ENCODE measurements around the gene LONP2.
"Not testable (repeated sequence)": the region's sequence is repeated elsewhere in the genome, so short reads cannot be mapped to it uniquely, and the experiment has no call there.

The LONP2 gene

GRCh38 chr16:48236286-48236685 is 7.8 kb upstream of the LONP2 start:
- no peak for DNase-seq (ENCODE audit: low spot score)

DNA sequence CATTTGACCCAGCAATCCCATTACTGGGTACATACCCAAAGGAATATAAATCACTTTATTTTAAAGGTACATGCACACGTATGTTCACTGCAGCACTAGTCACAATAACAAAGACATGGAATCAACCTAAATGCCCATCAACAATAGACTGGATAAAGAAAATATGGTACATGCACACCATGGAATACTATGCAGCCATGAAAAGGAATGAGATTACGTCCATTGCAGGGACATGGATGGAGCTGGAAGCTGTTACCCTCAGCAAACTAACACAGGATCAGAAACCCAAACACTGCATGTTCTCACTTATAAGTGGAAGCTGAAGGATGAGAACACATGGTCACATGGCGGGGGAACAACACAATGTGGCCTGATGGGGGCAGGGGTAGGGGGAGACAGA is 4.0 kb upstream of the LONP2 start:
- not testable (repeated sequence) for DNase-seq (ENCODE audit: low spot score)

GRCh38 chr16:48244863-48245195 is 729 bp downstream of the LONP2 start:
- DNase-seq (ENCODE audit: low spot score), result no peak

- DNase-seq (ENCODE audit: low spot score), result no peak
Observed at GRCh38 chr16:48246066-48246465, 2.0 kb downstream of the LONP2 start.

DNA sequence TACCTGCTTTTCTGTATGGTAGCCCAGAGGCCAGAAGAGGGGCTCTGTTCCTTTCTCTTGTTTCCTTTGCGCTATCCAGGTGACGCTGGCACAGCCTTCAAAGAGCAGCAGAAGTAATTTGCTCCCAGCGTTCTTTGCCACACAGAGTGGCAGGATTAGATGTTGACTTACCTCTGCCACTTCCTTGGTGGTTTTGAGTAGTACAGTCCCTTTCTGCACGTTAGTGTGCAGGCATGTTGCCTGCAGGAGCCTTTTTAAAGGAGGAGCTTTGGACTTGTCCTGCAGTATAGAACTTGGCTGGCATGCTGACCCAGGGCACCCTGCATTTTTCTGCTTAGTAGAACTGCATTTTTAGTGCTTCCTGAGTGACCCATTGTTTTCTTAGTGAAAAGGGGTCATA is 3.2 kb downstream of the LONP2 start, which contains the start of gene ABCC11:
Gene ABCC11, minus strand, starts transcription at position 229 of the 400 bp plus-strand sequence. CDS start 15,618 bp downstream, outside the sequence.
- no peak for DNase-seq (ENCODE audit: low spot score)

GRCh38 chr16:48250520-48251278 is 6.6 kb downstream of the LONP2 start:
- no peak for DNase-seq (ENCODE audit: low spot score)

DNA sequence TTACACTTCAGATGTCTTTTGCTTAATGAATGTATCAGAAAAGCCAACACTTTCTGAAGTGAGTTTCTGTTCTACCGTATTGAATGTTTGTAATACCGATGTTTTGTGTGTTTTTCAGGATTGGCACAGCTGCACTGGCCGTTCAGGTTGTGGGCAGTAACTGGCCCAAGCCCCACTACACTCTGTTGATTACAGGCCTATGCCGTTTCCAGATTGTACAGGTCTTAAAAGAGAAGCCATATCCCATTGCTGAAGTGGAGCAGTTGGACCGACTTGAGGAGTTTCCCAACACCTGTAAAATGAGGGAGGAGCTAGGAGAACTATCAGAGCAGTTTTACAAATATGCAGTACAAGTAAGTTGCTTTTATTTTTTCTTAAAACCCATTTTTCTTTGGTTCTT is 7.9 kb downstream of the LONP2 start:
- no peak for DNase-seq (ENCODE audit: low spot score)

DNA sequence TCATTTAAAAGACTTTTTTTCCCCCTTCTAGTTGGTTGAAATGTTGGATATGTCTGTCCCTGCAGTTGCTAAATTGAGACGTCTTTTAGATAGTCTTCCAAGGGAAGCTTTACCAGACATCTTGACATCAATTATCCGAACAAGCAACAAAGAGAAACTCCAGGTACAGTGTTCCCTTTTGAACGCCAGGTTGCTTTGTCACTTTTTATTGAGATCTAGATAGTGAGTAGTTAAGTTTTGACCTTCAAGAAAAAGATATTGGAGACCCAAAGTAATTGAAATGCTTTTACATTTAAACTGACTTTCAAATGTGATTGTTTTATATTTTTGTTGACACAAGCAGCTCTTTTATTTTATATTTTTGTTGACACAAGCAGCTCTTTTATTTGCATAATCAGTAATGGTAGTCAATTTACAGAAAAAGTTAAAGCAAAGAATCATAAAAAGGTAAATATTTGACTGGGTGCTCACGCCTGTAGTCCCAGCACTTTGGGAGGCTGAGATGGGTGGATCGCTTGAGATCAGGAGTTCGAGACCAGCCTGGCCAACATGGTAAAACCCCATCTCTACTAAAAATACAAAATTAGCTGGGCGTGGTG is 12.6 kb downstream of the LONP2 start:
- DNase-seq (ENCODE audit: low spot score), result no peak

- DNase-seq (ENCODE audit: low spot score), result no peak
Observed at GRCh38 chr16:48261569-48261968, 17.5 kb downstream of the LONP2 start.

GRCh38 chr16:48262631-48263030 is 18.5 kb downstream of the LONP2 start:
- no peak for DNase-seq (ENCODE audit: low spot score)

GRCh38 chr16:48269011-48269410 is 24.9 kb downstream of the LONP2 start:
- no peak for DNase-seq (ENCODE audit: low spot score)

- no peak for DNase-seq (ENCODE audit: low spot score)
Observed at GRCh38 chr16:48271728-48272127, 27.6 kb downstream of the LONP2 start.

- DNase-seq (ENCODE audit: low spot score), result no peak
Observed at GRCh38 chr16:48272837-48273421, 28.8 kb downstream of the LONP2 start.

DNA sequence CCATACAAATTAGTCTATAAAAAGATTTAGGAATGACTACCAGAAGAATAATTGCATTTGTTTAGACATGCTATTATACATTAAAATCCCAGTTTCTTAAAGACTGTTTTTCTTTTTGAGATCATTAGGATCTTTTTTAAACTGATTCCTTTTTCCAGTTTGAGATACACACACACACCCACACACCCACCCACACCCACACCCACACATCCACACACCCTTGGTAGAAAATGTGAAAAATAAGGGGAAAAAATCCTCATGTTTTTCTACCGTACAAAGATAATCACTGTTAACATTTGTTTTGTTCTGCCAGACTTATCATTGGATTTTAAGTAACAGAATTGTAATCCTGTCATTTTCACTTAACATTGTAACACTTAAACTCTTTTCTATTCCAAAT is 30.4 kb downstream of the LONP2 start:
- no peak for DNase-seq (ENCODE audit: low spot score)

DNA sequence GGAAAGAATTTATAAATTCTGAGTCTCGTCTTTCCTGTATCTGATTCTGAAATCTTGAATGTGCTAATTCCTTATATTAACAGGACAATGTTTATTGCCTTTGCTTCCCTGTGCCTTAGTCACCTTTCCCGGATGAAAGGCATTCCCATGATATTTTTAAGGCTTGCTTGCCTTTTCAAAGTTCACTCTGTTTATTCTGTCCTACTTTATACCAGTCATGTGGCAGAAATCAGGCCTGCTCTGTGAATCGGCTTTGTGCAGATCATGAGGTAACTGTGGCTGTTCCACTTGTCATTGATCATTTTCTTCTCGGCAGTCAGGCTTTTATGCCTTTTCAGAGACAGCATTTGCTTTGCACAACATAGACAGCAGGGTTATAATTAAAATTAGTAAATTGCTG is 32.0 kb downstream of the LONP2 start:
- no peak for DNase-seq (ENCODE audit: low spot score)

DNA sequence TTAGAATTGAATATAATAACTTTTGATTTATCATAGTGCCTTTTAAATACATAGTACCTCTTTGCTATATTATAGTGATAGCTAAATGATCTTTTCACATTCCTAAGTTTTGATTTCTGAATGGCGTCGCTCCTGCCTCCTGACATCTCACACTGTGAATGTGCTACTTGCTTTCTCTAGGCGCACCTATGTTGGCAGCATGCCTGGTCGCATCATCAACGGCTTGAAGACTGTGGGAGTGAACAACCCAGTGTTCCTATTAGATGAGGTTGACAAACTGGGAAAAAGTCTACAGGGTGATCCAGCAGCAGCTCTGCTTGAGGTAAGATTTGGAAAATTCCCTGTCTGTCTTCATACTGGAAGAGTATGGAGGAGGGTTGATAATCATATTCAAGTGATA is 33.1 kb downstream of the LONP2 start:
- DNase-seq (ENCODE audit: low spot score), result no peak

DNA sequence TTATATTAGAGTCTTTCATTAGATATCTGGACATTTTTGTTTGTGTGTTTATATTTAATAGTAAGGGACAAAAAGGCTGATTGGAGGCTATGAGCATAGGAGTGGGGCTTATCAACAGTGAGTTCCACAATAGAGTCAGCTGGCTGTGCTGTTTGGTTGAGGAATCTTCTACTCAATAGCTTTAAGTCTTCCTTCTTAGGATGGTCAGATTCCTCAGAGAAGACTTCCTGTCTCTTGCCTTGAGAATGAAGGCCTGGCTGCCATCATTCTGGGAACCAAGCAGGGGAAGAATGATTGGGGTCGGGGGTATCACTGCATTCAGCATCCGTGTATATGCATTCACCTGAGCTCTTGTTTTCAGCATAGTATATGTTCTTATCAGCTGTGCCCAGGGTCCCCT is 35.1 kb downstream of the LONP2 start:
- DNase-seq (ENCODE audit: low spot score), result no peak

DNA sequence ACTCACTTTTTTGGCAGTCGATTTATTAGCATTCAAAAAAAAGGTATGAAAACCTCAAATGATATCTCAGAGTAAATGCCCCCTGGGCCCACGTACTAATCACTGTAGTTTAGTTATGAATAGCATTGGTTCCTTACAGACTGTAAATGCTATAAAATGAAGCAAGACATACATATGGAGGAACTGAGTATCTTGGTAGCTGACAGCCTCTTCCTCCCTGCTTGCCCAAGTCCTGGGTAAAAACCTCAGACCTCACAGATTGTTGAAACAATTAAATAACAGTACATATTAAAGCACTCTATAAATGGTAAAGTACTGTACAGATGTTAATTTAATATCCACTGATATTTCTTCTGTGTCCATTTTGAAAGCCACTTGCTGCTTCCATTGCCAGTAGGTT is 36.4 kb downstream of the LONP2 start:
- DNase-seq (ENCODE audit: low spot score), result no peak

- no peak for DNase-seq (ENCODE audit: low spot score)
Observed at GRCh38 chr16:48282636-48283263, 38.6 kb downstream of the LONP2 start.

GRCh38 chr16:48284772-48285409 is 40.8 kb downstream of the LONP2 start:
- peak; percentile 11 for DNase-seq (ENCODE audit: low spot score)

- DNase-seq (ENCODE audit: low spot score), result no peak
Observed at GRCh38 chr16:48287239-48287638, 43.1 kb downstream of the LONP2 start.

DNA sequence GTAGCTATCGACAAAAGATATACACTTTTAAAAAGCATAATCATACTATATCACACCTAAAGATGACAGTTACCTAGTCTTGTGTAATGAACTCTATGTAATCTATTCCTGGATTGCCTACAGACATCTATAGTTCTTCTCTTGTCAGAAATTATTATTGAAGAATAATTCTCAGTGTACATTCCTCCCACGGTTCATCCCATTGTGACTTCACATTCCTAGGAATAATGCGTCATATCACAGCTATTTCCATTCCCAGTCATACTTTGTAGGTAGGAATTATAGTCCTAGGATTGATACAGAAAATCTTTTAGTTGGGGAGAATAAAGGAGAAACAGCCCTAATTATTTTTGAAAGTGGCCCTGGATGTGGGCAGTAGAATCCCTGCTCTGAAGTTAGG is 47.2 kb downstream of the LONP2 start:
- DNase-seq (ENCODE audit: low spot score), result no peak

- DNase-seq (ENCODE audit: low spot score), result no peak
Observed at GRCh38 chr16:48291754-48292153, 47.7 kb downstream of the LONP2 start.

Measured in NAMALWA (cell line).